Left cardiac atrium (tissue), 4 donors: ENCODE measurements around the gene HNRNPC. TPM values are rescaled to one million over a fixed set of nuclear protein-coding genes. Genes with fewer than 3 reads are reported as not detected.
A peak's percentile ranks its signal among the peaks of the same experiment; 100 is the strongest.

Experiments
- ATAC-seq, 2 donors: fragments of 200-7000 bp; cut with Tn5 transposase; one replicate each; pipeline ENCODE4 v1.9.1; 2020; ENCODE audit warnings: mild to moderate bottlenecking in 2 of 2, moderate library complexity in 2 of 2
- DNase-seq: peaks from one replicate; pipeline ENCODE4 v3.0.0-alpha.2; 2020
- intact Hi-C, 2 donors: fragments of 100-400 bp; cut with DNase I; formaldehyde crosslinking; loops; one replicate each; pipeline versions ENCODE4 v1.14.1 to v1.15.1; 2022 to 2023
- total RNA-seq, 2 donors: library from RNA; stranded (reverse); fragmentation: NEBNext Ultra II Directional; extraction: Animal tissue kit (Norgen Biotek cat#: 25700); gene quantifications; one replicate each; pipeline ENCODE4 v1.2.1, GENCODE V29; 2021
- donor health status: DM: no; HTN: yes; CAD: no.
- donor health status: DM: no; HTN: yes; CAD: no; lungs with severe emphysema.
- donor health status: DM: yes; HTN: yes; CAD: no.
- donor health status: Dilated cardiomyopathy.

Gene HNRNPC
- total RNA-seq, 2 donors from 2014 or later, result 254 TPM

DNA sequence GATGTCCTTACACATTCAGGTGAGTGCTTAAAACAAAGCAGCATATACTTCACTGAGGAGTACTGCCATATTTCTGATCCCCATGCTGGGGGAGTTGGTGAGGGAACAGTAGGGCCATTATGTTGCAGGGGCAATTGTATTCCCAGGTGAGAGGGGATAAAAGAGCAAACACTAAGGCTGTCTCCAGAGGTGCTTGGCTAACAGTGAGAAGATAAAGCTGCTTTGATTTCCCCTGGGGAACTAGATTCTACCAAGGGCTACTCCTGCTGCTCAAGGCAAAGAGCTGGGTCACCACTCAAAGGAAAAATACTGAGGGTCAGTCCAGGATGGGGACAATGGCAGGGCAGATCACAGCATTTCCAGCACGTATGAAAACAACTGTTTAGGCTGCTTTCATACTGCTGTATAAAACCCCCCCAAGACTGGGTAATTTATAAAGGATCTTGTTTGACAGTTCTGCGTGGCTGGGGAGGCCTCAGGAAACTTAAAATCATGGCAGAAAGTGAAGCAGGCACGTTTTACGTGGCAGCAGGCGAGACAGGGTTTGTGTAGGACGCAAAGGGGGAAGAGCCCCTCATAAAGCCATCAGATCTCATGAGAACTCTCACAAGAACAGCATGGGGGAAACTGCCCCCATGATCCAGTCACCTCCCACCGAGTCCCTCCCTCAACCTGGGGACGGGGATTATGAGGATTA is 65.6 kb downstream of the HNRNPC start:
- intact Hi-C loops, result no loop called here
- no peak for DNase-seq
- ATAC-seq, result no peak

DNA sequence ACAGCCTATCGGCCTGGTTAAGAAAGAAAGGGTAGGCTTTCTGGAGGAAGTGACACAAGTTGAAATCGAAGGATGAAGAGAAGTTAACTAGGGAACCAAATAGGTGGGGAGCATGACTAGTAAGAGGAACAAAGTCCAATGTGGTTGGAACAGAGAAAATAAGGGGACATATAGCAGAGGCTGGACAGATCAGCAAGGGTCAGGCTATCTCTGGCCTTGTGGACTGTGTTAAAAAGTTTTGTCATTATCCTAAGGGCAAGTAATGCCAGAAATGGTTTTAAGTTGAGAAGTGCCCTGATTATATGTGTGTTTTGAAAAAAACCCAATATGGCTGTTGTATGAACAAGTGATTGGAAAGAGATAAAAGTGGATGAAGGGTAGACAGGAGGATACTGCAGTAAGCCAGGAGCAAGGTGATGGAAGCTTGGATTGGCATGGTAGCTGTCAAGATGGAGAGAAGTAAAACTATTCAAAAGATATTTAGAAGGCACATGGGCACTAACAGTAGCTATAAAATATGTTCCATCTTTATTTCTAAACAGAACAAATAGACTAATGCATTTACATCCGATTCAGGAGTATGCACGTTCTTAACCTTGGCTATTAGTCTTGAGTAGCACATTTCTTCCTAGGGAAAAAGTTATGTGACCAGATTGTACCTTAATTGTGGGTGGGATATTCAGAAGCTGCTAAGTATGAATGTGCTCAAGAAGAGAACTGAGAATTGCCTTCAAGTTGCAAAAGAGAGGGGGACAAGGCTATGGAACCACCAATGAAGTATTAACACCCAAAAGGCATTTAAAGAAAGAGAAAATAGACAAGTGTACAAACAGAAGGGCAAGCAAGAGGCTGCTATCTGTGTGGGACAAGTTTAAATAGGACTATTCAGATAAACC is 66.5 kb downstream of the HNRNPC start:
- intact Hi-C loops, result no loop called here
- no peak for ATAC-seq

DNA sequence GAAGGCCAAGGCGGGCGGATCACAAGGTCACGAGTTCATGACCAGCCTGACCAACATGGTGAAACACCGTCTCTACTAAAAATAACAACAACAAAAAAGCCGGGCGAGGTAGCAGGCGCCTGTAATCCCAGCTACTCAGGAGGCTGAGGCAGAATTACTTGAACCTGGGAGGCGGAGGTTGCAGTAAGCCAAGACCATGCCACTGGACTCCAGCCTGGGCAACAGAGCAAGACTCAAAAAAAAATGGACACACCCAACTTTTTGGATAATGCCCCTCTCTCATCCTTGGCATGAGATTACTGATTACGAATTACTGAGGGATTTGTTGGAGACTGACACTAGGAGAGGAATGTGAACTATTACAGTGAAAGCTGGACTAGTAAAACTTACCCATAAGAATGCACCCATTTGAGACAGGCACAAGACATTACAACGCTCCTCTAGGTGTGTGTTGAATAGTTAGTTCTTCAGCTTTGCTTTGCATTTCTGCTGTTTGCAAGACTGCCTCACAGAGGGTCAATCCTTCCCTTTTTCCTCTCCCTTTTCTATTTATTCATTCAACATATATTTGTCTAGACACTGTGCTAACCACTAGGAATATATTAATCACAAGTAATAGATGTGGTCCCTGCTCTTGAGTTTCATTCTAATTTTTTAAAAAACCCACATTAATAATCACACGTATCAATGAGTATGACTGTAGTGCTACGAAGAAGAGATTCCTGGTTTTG is 67.3 kb downstream of the HNRNPC start:
- ATAC-seq, result no peak
- intact Hi-C loops, result no loop called here
- no peak for DNase-seq

More for the DNA sequence above, 66.5 kb downstream of the HNRNPC start:
- DNase-seq, result no peak

GRCh38 chr14:21200752-21201461 is 68.3 kb downstream of the HNRNPC start:
- ATAC-seq, result no peak
- no peak for DNase-seq
- intact Hi-C loops, result no loop called here

DNA sequence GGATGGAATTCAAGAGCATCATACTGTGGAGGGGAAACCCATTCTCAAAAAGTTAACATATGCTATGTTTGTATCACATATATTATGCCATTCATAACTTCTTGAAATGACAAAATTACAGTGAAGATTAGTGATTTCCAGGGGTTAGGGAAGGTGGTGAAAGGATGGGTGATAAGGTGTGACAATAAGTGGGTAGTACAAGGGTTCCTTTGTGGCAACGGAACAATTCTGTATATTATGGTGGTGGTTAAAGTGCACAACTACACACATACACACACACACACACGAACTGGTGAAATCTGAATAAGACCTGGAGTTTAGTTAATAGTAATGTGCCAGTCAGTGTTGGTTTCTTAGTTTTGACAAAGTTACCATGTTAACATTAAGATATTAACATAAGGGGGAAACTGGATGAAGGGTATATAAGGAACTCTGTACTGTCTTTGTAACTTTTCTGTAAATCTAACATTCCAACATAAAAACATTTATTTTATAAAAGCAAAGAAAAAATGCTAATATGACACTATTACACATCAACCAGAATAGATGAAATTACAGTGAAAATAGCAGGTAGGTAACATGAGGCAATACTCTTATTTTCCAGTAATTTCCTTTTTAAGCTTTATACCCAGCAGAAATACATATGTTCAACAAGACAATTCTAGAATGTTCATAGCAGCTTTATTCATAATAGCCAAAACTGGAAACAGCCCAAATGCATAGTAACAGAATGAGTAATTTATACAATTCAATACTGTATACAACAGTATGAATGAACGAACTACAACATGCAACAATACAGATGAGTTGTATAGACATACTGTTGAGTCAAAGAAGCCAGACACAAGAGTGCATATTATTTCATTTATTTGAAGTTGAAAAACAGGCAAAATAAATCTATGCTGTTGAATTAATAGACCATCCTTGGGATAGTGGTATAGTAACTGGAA is 69.4 kb downstream of the HNRNPC start:
- intact Hi-C loops, result no loop called here
- ATAC-seq (no peak), DNase-seq (no peak)

- ATAC-seq (no peak), DNase-seq (no peak)
- intact Hi-C loops, result no loop called here
Observed at GRCh38 chr14:21197418-21198205, 71.6 kb downstream of the HNRNPC start.

DNA sequence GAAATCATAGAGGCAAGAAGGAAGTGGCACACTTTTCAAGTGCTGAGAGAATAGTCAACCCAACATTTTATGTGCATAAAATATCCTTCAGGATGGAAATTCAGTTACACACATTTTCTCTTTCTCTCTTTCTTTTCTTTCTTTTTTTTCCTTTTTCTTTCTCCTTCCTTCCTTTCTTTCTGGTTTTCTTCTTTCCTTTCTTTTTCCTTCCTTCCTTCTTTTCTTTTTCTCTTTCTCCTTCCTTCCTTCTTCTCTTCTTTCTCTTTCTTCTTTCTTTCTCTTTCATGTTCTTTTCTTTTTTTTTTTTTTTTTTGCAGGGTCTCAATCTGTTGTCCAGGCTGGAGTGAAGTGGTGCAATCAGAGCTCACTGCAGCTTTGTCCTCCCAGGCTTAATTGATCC is 74.6 kb downstream of the HNRNPC start:
- no peak for ATAC-seq
- no peak for DNase-seq
- intact Hi-C loops, result no loop called here

DNA sequence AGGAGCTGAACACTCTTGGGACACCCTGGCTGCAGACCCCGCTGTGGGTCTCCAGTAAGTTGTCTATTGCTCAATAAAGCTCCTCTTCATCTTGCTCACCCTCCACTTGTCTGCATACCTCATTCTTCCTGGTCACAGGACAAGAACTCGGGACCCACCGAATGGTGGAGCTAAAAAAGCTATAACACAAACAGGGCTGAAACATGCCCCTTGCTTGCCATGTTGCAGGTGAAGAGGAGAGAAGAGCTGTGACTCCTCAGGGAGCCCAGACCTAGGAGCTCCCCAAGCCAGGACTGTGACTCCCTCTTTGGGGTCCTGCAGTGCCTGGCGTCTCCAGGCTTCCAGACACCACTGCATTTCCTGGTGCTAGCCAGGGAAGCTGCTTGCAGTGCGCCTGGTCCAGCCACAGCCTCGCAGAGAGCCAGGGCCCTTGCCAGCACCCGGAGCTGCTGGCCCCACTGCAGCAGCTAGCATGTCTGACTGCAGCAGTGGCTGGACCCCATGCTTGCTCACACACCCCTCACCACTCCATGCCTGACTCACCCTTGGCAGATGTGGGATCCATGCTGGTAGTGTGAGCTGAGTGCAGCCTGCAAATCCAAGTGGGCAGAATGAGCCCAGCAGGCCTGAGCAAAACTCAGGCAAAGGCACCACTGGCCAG is 76.2 kb downstream of the HNRNPC start:
- intact Hi-C loops, result no loop called here
- no peak for ATAC-seq
- no peak for DNase-seq

DNA sequence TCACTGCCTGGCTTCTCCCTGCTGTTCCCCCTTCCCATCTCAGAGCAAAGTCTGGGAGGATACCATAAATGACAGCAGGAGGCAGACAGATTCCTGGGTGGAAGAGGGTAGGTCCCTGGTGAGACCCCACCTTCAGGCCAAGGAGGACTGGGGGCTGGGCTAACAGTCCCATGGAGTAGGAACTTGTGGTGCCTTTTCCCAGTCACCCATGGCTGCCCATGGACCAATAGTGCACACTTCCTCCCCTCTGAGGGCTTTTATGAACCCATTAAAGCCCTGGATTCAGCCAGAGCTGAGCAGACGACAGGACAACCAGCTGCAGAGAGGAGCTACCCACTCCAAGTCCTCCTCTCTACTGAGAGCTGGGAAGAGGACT is 76.8 kb downstream of the HNRNPC start:
- DNase-seq, result no peak
- intact Hi-C loops, result no loop called here
- ATAC-seq, result peak in 1 of 2 donors; percentile 8

DNA sequence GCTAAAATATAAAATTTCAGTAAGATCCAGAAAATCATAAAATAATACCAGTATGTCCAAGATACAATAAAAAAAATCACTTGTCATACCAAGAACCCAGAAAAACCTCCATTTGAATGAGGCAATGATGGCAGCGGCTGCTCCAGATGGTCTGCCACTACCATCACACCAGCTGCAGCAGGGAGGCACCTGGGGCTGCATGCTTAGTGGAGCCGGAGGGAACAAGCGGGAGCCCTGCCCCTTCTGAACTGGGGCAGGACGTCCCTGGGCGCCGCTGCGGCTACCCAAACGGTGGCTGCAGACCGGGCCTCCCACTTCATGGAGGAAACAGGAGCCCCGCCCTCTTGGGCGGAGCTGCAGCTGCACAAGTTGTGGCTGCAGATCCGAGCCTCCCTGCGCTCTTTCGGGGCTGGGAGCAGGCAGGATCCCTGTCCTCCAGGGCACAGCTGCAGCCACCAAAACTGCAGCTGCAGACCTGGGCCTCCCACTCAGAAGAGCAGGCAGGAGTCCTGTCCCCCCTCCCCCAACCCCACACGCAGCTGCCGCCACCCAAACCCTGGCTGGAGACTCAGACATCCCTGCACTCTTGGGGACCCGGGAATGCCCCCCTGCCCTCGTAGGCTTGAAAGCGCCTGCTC is 77.3 kb downstream of the HNRNPC start:
- DNase-seq (peak; percentile 83), ATAC-seq (peak; percentile 93 to 95)
- intact Hi-C loops, result no loop called here

DNA sequence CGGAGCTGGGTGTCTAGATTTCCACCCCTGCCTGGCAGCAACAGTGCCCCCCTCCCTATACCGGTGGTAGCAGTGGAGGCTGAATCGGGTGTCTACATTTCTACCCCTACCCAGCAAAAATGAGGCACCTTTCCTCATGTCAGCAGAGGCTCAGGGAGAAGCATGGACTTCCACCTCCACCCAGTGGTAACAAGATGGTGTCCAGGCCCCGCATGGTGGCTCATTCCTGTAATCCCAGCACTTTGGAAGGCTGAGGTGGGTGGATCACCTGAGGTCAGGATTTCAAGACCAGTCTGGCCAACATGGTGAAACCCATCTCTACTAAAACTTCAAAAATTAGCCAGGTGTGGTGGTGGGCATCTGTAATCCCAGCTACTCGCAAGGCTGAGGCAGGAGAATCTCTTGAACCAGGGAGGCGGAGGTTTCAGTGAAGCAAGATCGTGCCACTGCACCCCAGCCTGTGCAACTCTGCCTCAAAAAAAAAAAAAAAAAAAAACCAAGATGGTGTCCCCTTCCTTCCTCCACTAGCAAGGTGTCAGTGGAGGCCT is 77.9 kb downstream of the HNRNPC start:
- ATAC-seq (no peak), DNase-seq (no peak)
- intact Hi-C loops, result no loop called here

GRCh38 chr14:21185491-21185890 is 83.8 kb downstream of the HNRNPC start:
- ATAC-seq (no peak), DNase-seq (no peak)
- intact Hi-C loops, result no loop called here

DNA sequence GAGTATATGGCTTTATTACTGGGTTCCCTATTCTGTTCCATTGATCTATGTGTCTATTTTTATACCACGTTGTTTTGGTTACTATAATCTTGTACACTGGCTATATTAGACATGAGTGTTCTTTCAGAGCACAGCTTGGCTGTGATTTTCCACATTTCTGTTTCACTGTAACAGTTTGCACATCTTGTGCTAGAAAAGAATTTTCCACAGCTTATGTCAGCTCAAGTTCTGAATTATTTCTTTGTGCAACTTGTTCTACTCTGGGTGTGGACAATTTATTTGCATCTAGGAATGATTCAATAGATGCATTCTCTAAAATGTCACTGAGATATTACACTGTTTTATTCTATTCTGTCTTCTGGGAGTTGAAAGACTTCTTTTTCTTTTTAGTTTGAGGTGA is 85.0 kb downstream of the HNRNPC start:
- intact Hi-C loops, result no loop called here
- DNase-seq (no peak), ATAC-seq (peak in 1 of 2 donors; percentile 19)

- ATAC-seq, result no peak
- DNase-seq, result no peak
- intact Hi-C loops, result no loop called here
Observed at GRCh38 chr14:21182166-21182565, 87.1 kb downstream of the HNRNPC start.

- no peak for ATAC-seq
- intact Hi-C loops, result no loop called here
- no peak for DNase-seq
Observed at GRCh38 chr14:21171128-21171527, 98.1 kb downstream of the HNRNPC start.

- intact Hi-C loops, result no loop called here
- ATAC-seq, result no peak
- no peak for DNase-seq
Observed at GRCh38 chr14:21169573-21169972, 99.7 kb downstream of the HNRNPC start.
